Stimulated activated CD4-positive, alpha-beta T cell treated with anti-CD3 and anti-CD28 coated beads, Interleukin-1b, Interleukin-23, amount 100 ng/mL, for 24 hours (primary cell): ENCODE measurements around the gene PSTPIP1.

Source experiments
- DNase-seq, 4 experiments: peaks; one replicate each; pipeline ENCODE4 v3.0.0-alpha.2; 2020; ENCODE audit warnings: low read depth in 4 of 4, low spot score in 1 of 4

The PSTPIP1 gene

GRCh38 chr15:77068633-77069032 lies 73.7 kb downstream of the PSTPIP1 start:
- DNase-seq = no peak

GRCh38 chr15:77069521-77070121 lies 74.7 kb downstream of the PSTPIP1 start:
- no peak for DNase-seq

GRCh38 chr15:77070180-77070494 lies 75.2 kb downstream of the PSTPIP1 start:
- no peak for DNase-seq

GRCh38 chr15:77070495-77071304 lies 75.8 kb downstream of the PSTPIP1 start, which contains the start of gene TSPAN3:
TSS of gene TSPAN3 (minus strand) at chr15:77071109. CDS start at chr15:77070954, 155 bp downstream.
- peak; percentile 78 to 91 (median 83) for DNase-seq

GRCh38 chr15:77071305-77072223 lies 76.6 kb downstream of the PSTPIP1 start:
- no peak for DNase-seq

GRCh38 chr15:77074350-77074749 lies 79.4 kb downstream of the PSTPIP1 start:
- DNase-seq = no peak

GRCh38 chr15:77075528-77075927 lies 80.6 kb downstream of the PSTPIP1 start:
- DNase-seq = no peak

GRCh38 chr15:77076323-77076915 lies 81.5 kb downstream of the PSTPIP1 start:
- DNase-seq = no peak

GRCh38 chr15:77081971-77082370 lies 87.0 kb downstream of the PSTPIP1 start:
- no peak for DNase-seq

- DNase-seq = peak in 2 of 4 experiments; percentile 45 to 49
Measured at GRCh38 chr15:77083381-77084160, 88.6 kb downstream of the PSTPIP1 start.

GRCh38 chr15:77084436-77084835 lies 89.5 kb downstream of the PSTPIP1 start:
- DNase-seq = no peak

GRCh38 chr15:77085297-77085696 lies 90.4 kb downstream of the PSTPIP1 start:
- DNase-seq = no peak
